K562 (cell line): ENCODE data around the gene TMEM45B. TPM values are rescaled to one million over a fixed set of nuclear protein-coding genes. Genes with fewer than 3 reads are reported as not detected.

ENCODE experiments used
- ATAC-seq: fragments of 200-7000 bp; cut with Tn5 transposase; 3 replicates; pipeline ENCODE4 v1.9.1; 2020; ENCODE audit warnings: moderate library complexity
- BruUV-seq: library from RNA; stranded (reverse); fragments of 400-500 nt; replicated peaks from 2 replicates; lab custom pipeline; 2021; lab: Mats Ljungman, UMichigan
- CTCF ChIA-PET: fragments of 300-600 bp; formaldehyde crosslinking; extraction: SDS; loops from one replicate; lab custom pipeline; 2021; ENCODE audit warnings: low intra/inter-chr PET ratio; lab: Yijun Ruan, JAX
- POLR2A ChIA-PET: fragments of 300-600, 350-650 bp; sonication (Branson Sonifier 250); formaldehyde crosslinking; extraction: SDS; loops from one replicate; lab custom pipeline; 2021; ENCODE audit warnings: antibody characterized with exemption, inconsistent platforms; lab: Yijun Ruan, JAX
- DNase-seq, 4 experiments: peaks; one replicate each; pipeline versions ENCODE4 v3.0.0 to v3.0.0-alpha.2; 2011 to 2018; ENCODE audit warnings: low spot score in 3 of 4, mixed read lengths in 3 of 4; ENCODE audit errors: extremely low read depth in 1 of 4
- FAIRE-seq: peaks from 2 replicates; lab custom pipeline; 2011; peaks lifted over from hg19 to GRCh38; lab: Jason Lieb, UNC
- H2AFZ ChIP-seq: 2 replicates; pipeline ENCODE4 v1.6.0; 2011; ENCODE audit warnings: low read depth, low read length, control low read depth, inconsistent platforms
- H3K27ac ChIP-seq: fragments of 200-600 bp; 3 replicates; pipeline ENCODE4 v1.8.0; 2011; ENCODE audit warnings: low read depth, mild to moderate bottlenecking, control low read depth, inconsistent platforms, low read length, moderate library complexity, mixed read lengths; ENCODE audit errors: extremely low read depth
- H3K27me3 ChIP-seq, 2 experiments: fragments of 300-600 bp in 1 of 2; 2 replicates in 1 of 2; 3 replicates in 1 of 2; pipeline versions ENCODE4 v1.6.0 to v1.8.0; 2011; ENCODE audit warnings: inconsistent platforms in 2 of 2, low read length in 2 of 2, mild to moderate bottlenecking in 1 of 2, mixed read lengths in 1 of 2, moderate library complexity in 1 of 2; ENCODE audit not compliant: control insufficient read depth in 2 of 2, insufficient read depth in 2 of 2
- H3K36me3 ChIP-seq: fragments of 300-600 bp; 3 replicates; pipeline ENCODE4 v1.8.0; 2011; ENCODE audit warnings: mild to moderate bottlenecking, low read length, inconsistent platforms; ENCODE audit not compliant: control insufficient read depth, insufficient read depth
- H3K4me1 ChIP-seq, 2 experiments: fragments of 200-600 bp in 1 of 2; replicated peaks in 1 of 2; 2 replicates in 1 of 2; 3 replicates in 1 of 2; pipeline versions ENCODE4 v1.5.1 to v1.8.0; 2011; ENCODE audit warnings: inconsistent platforms in 2 of 2, low read length in 2 of 2, mild to moderate bottlenecking in 1 of 2, mixed read lengths in 1 of 2, moderate library complexity in 1 of 2; ENCODE audit not compliant: control insufficient read depth in 2 of 2, insufficient read depth in 2 of 2
- H3K4me2 ChIP-seq: 2 replicates; pipeline ENCODE4 v1.6.1; 2011; ENCODE audit warnings: low read length, control low read depth, inconsistent platforms, mixed read lengths; ENCODE audit not compliant: insufficient read depth
- H3K4me3 ChIP-seq: fragments of 200-600 bp; sonication (generic), shearing (Covaris generic); 2 replicates; pipeline ENCODE4 v1.5.1; 2016; ENCODE audit warnings: control low read depth, inconsistent platforms
- H3K79me2 ChIP-seq: fragments of 200-600 bp; 3 replicates; pipeline ENCODE4 v1.8.0; 2011; ENCODE audit warnings: low read length, inconsistent platforms; ENCODE audit not compliant: control insufficient read depth, insufficient read depth
- H3K9ac ChIP-seq, 2 experiments: 2 replicates each; pipeline versions ENCODE4 v1.6.0 to v1.6.1; 2011; ENCODE audit warnings: low read depth in 2 of 2, low read length in 2 of 2, control low read depth in 1 of 2, inconsistent platforms in 1 of 2, mild to moderate bottlenecking in 1 of 2, mixed read lengths in 1 of 2; ENCODE audit not compliant: insufficient read depth in 1 of 2
- H3K9me1 ChIP-seq: one replicate; pipeline ENCODE4 v1.6.0; 2011; ENCODE audit warnings: inconsistent platforms, mild to moderate bottlenecking, low read length, moderate library complexity; ENCODE audit not compliant: control insufficient read depth, insufficient read depth
- H3K9me3 ChIP-seq: replicated peaks from 2 replicates; pipeline ENCODE4 v1.5.1; 2011; ENCODE audit warnings: low read depth, low read length, inconsistent platforms; ENCODE audit not compliant: control insufficient read depth, insufficient read depth
- H4K20me1 ChIP-seq: replicated peaks from 2 replicates; pipeline ENCODE4 v1.6.1; 2011; ENCODE audit warnings: low read length, inconsistent platforms, mixed read lengths; ENCODE audit not compliant: control insufficient read depth, insufficient read depth
- BCL6 ChIP-seq: fragments of 250-450 bp; sonication (Bioruptor Pico); IDR thresholded peaks from 2 replicates; pipeline ENCODE4 v1.4.0; 2020
- CEBPG ChIP-seq, 3 experiments: fragments of 200-800 bp in 1 of 3; sonication (Bioruptor generic) in 1 of 3; sonication (generic) in 1 of 3; formaldehyde crosslinking in 1 of 3; IDR thresholded peaks in 2 of 3; conservative IDR thresholded peaks in 1 of 3; 2 replicates each; pipeline versions ENCODE4 v1.6.1 to v1.8.0; 2016 to 2022; ENCODE audit warnings: missing compliant biosample characterization in 2 of 3, missing genetic modification characterization in 2 of 3, mild to moderate bottlenecking in 1 of 3, missing genetic modification reagents in 1 of 3
- NFIC ChIP-seq: fragments of 450-650 bp; IDR thresholded peaks from 2 replicates; pipeline ENCODE4 v1.6.1; 2017; ENCODE audit warnings: mild to moderate bottlenecking, inconsistent platforms
- NFRKB ChIP-seq: fragments of 450-650 bp; IDR thresholded peaks from 2 replicates; pipeline ENCODE4 v1.6.1; 2016; ENCODE audit warnings: low read depth
- THRAP3 ChIP-seq: fragments of 450-650 bp; IDR thresholded peaks from 2 replicates; pipeline ENCODE4 v1.6.1; 2016; ENCODE audit warnings: mild to moderate bottlenecking, inconsistent platforms, borderline replicate concordance
- WGBS: fragments of 100-300 bp; shearing (Covaris generic); methylation state at CpG from one replicate; pipeline ENCODE4 v1.1.6; 2016; ENCODE audit warnings: low coverage, mixed read lengths; ENCODE audit not compliant: insufficient coverage; ENCODE audit errors: missing lambda C conversion rate; 5-methylcytosine and 5-hydroxymethylcytosine counted together
- in situ Hi-C: fragments of 300-500 bp; cut with MboI; formaldehyde crosslinking; loops from 4 replicates; pipeline ENCODE4 v1.15.0; 2018; ENCODE audit warnings: inconsistent platforms, mixed read lengths
- intact Hi-C: fragments of 100-400 bp; cut with micrococcal nuclease; formaldehyde crosslinking; loops from 2 replicates; pipeline ENCODE4 v1.14.2; 2022
- polyA plus RNA-seq, 8 experiments: library from polyadenylated mRNA; depleted of rRNA in 4 of 8; stranded (reverse) in 5 of 8; unstranded in 3 of 8; fragments of >200 nt; fragmentation: Nextera tagmentation in 2 of 8; fragmentation: Illumina TruSeq in 1 of 8; extraction: Ambion mirVana in 2 of 8; extraction: Trizol in 1 of 8; gene quantifications; 2 replicates each; pipeline versions ENCODE4 v1.2.1 to v1.2.3, GENCODE V29; 2011 to 2014; ENCODE audit warnings: inconsistent platforms in 1 of 8, missing spikeins in 1 of 8
- total RNA-seq, 7 experiments: library from RNA; depleted of rRNA in 6 of 7; stranded (reverse); fragments of >200 nt in 6 of 7; fragmentation: Illumina TruSeq in 2 of 7; extraction: Trizol in 2 of 7; gene quantifications; 2 replicates each; pipeline versions ENCODE4 v1.2.1 to v1.2.3, GENCODE V29; 2011 to 2021; ENCODE audit warnings: low replicate concordance in 1 of 7
- TF ChIP-seq, protein P1 (sequence below), 2 experiments: fragments of 450-650 bp; IDR thresholded peaks; 2 replicates each; pipeline ENCODE4 v1.6.1; 2016; ENCODE audit warnings: mild to moderate bottlenecking in 2 of 2, borderline replicate concordance in 1 of 2, low read depth in 1 of 2, moderate library complexity in 1 of 2
- TF ChIP-seq, protein P2 (sequence below), 2 experiments: IDR thresholded peaks in 1 of 2; conservative IDR thresholded peaks in 1 of 2; 2 replicates each; pipeline ENCODE4 v1.6.1; 2016; ENCODE audit warnings: low read depth in 2 of 2, mild to moderate bottlenecking in 1 of 2, missing compliant biosample characterization in 1 of 2, missing genetic modification characterization in 1 of 2, moderate library complexity in 1 of 2

TMEM45B gene
- total and polyA plus RNA-seq, 9 of the 15 experiments (the other 6 are each of a cell fraction or from before 2014, with no cell fraction given) = 0.07 TPM; not detected in 8

DNA sequence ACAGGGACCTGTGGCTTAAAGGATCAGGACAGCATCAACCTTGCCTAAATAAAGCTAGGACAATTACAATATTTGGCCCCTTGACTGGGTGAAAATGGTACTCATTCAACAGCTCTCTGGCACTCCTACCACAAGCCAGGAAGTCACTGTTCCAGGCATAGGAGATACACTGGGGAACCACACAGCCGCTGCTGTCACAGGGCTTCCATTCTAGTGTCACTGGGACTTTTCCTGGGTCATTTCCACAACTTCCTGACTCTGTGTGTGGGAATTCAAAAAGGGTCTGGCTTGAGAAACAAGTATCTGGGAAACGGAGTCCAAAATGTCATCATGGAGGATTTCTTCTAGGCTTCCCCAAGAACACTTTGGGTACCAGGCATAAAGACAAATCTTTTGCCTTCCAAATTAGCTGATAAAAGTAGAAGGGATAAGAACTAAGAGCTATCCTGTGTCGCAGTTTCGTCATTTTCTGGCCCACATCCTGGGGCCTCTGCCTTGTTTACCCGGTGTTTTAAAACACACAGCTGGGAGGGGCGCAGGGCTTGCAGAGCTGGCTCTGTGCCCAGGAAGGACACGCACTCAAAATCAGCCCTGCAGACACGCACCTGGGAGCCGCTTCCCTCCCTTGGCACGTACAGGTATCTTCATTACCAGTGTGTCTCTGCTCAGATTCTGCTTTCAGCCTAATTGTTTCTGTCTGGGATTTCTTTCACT, 38.0 kb downstream of the TMEM45B start:
- 3% methylated on average over 10 of the region's 10 CpGs for WGBS
- TF ChIP-seq CEBPG (CRISPR knock-in tag; IDR thresholded peaks at IDR 0.05) = no peak
- 0 out of 4 replicates have a peak, but pooled peaks of 1 of the 2 experiments have one; percentile 22 for TF ChIP-seq CEBPG (tag; conservative IDR thresholded peaks at IDR 0.05 in 1 of 2, IDR thresholded peaks at IDR 0.05 in 1 of 2)
- TF ChIP-seq, protein P1, sequence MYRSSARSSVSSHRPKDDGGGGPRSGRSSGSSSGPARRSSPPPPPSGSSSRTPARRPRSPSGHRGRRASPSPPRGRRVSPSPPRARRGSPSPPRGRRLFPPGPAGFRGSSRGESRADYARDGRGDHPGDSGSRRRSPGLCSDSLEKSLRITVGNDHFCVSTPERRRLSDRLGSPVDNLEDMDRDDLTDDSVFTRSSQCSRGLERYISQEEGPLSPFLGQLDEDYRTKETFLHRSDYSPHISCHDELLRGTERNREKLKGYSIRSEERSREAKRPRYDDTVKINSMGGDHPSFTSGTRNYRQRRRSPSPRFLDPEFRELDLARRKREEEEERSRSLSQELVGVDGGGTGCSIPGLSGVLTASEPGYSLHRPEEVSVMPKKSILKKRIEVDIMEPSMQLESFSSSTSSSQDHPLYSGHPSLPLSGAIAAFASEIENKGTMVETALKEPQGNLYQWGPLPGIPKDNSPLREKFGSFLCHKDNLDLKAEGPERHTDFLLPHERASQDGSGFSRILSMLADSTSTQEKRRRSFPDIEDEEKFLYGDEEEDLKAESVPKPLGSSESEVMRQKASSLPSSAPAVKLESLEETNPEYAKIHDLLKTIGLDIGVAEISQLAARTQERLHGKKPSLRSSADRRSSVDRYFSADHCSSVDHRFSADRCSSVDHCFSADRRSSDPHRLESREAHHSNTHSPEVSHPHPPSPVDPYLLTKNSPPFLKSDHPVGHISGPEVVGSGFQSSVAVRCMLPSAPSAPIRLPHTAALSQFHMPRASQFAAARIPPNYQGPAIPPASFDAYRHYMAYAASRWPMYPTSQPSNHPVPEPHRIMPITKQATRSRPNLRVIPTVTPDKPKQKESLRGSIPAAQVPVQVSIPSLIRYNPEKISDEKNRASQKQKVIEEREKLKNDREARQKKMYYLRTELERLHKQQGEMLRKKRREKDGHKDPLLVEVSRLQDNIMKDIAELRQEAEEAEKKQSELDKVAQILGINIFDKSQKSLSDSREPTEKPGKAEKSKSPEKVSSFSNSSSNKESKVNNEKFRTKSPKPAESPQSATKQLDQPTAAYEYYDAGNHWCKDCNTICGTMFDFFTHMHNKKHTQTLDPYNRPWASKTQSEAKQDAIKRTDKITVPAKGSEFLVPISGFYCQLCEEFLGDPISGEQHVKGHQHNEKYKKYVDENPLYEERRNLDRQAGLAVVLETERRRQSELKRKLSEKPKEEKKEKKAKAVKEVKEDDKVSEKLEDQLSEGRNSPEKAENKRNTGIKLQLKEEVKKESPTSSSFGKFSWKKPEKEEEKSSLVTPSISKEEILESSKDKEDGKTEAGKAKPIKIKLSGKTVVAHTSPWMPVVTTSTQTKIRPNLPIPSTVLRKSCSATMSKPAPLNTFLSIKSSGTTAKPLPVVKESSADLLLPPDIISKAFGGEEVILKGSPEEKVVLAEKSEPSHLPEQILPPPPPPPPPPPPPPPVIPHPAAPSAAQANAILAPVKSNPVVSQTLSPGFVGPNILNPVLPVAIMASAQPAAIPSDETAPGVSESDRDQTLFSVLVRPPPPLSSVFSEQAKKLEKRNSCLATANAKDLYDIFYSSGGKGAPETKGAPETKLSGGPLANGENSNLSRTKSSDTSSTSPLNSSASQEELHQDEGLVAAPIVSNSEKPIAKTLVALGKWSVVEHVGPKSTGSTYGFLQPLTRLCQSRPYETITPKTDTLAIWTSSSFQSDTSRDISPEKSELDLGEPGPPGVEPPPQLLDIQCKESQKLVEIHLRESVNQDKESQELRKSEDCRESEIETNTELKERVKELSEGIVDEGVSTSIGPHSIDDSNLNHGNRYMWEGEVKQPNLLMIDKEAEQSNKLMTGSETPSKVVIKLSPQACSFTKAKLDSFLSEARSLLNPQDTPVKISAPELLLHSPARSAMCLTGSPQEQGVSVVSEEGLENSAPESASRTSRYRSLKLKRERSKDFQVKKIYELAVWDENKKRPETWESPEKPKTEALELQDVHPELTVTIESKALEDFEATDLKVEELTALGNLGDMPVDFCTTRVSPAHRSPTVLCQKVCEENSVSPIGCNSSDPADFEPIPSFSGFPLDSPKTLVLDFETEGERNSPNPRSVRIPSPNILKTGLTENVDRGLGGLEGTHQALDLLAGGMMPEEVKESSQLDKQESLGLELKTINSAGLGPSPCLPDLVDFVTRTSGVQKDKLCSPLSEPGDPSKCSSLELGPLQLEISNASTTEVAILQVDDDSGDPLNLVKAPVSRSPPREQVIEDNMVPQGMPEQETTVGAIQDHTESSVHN (IDR thresholded peaks at IDR 0.05; ENCODE audit: borderline replicate concordance in 1 of 2, low read depth in 1 of 2) = no peak
- TF ChIP-seq, protein P2, sequence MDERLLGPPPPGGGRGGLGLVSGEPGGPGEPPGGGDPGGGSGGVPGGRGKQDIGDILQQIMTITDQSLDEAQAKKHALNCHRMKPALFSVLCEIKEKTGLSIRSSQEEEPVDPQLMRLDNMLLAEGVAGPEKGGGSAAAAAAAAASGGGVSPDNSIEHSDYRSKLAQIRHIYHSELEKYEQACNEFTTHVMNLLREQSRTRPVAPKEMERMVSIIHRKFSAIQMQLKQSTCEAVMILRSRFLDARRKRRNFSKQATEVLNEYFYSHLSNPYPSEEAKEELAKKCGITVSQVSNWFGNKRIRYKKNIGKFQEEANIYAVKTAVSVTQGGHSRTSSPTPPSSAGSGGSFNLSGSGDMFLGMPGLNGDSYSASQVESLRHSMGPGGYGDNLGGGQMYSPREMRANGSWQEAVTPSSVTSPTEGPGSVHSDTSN (CRISPR knock-in tag; IDR thresholded peaks at IDR 0.05; ENCODE audit: low read depth) = no peak
- TF ChIP-seq, protein P2 (tag; conservative IDR thresholded peaks at IDR 0.05; ENCODE audit: low read depth) = no peak
- no peak for TF ChIP-seq NFRKB
- TF ChIP-seq BCL6 (CRISPR knock-in tag) = no peak
- TF ChIP-seq NFIC = peak; percentile 67
- no peak for TF ChIP-seq THRAP3
- TF ChIP-seq, all 486 proteins: peak for 2
- Histone ChIP-seq H3K36me3 (no peaks in the 10 kb centered on the region), H2AFZ (no peak overlapping the region), H3K4me1 (no peaks in the 10 kb centered on the region), H3K9me1 (no peaks in the 10 kb centered on the region), H3K79me2 (no peaks in the 10 kb centered on the region), H3K4me3 (no peak overlapping the region), H4K20me1 (no peaks in the 10 kb centered on the region), H3K9ac (no peak overlapping the region), H3K27ac (no peak overlapping the region), H3K27me3 (peaks cover 53% of the 10 kb centered on the region in 2 experiments; a peak in 4 of 5 replicates), H3K9me3 (no peaks in the 10 kb centered on the region), H3K4me2 (no peak overlapping the region)
- in situ Hi-C loops (no loop called here), intact Hi-C loops (no loop called here)
- no TSS peak for BruUV-seq
- ChIA-PET POLR2A (interaction anchor here (1.0 kb wide), 1 partner anchor 20 kb away, joined by 4 read pairs; no protein-coding TSS in a partner anchor), CTCF (no interaction called here)
- FAIRE-seq (no peak), DNase-seq (peak in 1 of 4 experiments; percentile 9), ATAC-seq (peak; percentile 45)
